SK-N-SH treated with all-trans-retinoic acid at 6 μM for 48 hours (cell line): ENCODE measurements around the gene STARD5.

Experiments
- SNAI2 ChIP-seq: fragments of 250-450 bp; sonication (Bioruptor Pico); IDR thresholded peaks from 2 replicates; pipeline ENCODE4 v1.5.0; 2020; ENCODE audit warnings: mild to moderate bottlenecking, moderate library complexity
- ZFP30 ChIP-seq: fragments of 450-650 bp; formaldehyde crosslinking; IDR thresholded peaks from 2 replicates; pipeline ENCODE4 v1.5.0; 2022; ENCODE audit warnings: mild to moderate bottlenecking, moderate library complexity
- ZNF565 ChIP-seq: fragments of 450-650 bp; formaldehyde crosslinking; conservative IDR thresholded peaks from 2 replicates; pipeline ENCODE4 v1.5.0; 2020; ENCODE audit warnings: low read depth, mild to moderate bottlenecking, moderate library complexity
- TF ChIP-seq, protein P1 (sequence below): fragments of 250-450 bp; sonication (Bioruptor Pico); IDR thresholded peaks from 2 replicates; pipeline ENCODE4 v1.5.0; 2020; ENCODE audit warnings: mild to moderate bottlenecking, moderate library complexity
- TF ChIP-seq, protein P2 (sequence below): fragments of 250-450 bp; sonication (Bioruptor Pico); IDR thresholded peaks from 2 replicates; pipeline ENCODE4 v1.8.0; 2020; ENCODE audit warnings: mild to moderate bottlenecking, moderate library complexity, borderline replicate concordance

DNA sequence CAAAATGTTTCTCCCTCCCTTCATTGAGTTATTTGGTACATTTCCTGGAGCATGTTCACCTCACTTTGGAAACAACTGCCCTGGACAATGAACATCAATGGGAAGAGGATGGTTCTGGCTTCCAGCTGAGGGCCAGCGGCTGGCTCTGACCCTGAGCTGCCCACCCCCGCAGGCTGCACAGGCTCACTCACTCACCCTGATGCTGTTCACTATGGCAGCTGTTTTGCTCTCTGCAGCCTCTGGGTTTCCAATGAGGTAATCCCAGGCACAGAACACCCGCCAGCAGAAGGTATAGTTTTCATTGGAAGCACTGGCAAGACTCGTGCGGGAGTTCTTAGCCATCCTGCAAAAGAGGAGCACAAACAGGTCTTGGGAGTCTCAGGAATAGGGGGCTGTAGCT is 32.3 kb upstream of the STARD5 start:
- TF ChIP-seq, protein P1, sequence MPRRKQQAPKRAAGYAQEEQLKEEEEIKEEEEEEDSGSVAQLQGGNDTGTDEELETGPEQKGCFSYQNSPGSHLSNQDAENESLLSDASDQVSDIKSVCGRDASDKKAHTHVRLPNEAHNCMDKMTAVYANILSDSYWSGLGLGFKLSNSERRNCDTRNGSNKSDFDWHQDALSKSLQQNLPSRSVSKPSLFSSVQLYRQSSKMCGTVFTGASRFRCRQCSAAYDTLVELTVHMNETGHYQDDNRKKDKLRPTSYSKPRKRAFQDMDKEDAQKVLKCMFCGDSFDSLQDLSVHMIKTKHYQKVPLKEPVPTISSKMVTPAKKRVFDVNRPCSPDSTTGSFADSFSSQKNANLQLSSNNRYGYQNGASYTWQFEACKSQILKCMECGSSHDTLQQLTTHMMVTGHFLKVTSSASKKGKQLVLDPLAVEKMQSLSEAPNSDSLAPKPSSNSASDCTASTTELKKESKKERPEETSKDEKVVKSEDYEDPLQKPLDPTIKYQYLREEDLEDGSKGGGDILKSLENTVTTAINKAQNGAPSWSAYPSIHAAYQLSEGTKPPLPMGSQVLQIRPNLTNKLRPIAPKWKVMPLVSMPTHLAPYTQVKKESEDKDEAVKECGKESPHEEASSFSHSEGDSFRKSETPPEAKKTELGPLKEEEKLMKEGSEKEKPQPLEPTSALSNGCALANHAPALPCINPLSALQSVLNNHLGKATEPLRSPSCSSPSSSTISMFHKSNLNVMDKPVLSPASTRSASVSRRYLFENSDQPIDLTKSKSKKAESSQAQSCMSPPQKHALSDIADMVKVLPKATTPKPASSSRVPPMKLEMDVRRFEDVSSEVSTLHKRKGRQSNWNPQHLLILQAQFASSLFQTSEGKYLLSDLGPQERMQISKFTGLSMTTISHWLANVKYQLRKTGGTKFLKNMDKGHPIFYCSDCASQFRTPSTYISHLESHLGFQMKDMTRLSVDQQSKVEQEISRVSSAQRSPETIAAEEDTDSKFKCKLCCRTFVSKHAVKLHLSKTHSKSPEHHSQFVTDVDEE: no peak
- TF ChIP-seq ZNF565 (CRISPR knock-in tag) (no peak), SNAI2 (CRISPR knock-in tag) (no peak), ZFP30 (CRISPR knock-in tag) (no peak)
- TF ChIP-seq, protein P2, sequence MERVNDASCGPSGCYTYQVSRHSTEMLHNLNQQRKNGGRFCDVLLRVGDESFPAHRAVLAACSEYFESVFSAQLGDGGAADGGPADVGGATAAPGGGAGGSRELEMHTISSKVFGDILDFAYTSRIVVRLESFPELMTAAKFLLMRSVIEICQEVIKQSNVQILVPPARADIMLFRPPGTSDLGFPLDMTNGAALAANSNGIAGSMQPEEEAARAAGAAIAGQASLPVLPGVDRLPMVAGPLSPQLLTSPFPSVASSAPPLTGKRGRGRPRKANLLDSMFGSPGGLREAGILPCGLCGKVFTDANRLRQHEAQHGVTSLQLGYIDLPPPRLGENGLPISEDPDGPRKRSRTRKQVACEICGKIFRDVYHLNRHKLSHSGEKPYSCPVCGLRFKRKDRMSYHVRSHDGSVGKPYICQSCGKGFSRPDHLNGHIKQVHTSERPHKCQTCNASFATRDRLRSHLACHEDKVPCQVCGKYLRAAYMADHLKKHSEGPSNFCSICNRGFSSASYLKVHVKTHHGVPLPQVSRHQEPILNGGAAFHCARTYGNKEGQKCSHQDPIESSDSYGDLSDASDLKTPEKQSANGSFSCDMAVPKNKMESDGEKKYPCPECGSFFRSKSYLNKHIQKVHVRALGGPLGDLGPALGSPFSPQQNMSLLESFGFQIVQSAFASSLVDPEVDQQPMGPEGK: no peak
